HCT116 (cell line): ENCODE data around the gene PDZRN4. TPM values are rescaled to one million over a fixed set of nuclear protein-coding genes. Genes with fewer than 3 reads are reported as not detected.

Experiments used
- ATAC-seq: fragments of 200-7000 bp; cut with Tn5 transposase; 2 replicates; pipeline ENCODE4 v1.9.1; 2020; ENCODE audit warnings: mild to moderate bottlenecking, moderate library complexity
- BruUV-seq: library from RNA; stranded (reverse); fragments of 400-500 nt; replicated peaks from 2 replicates; lab custom pipeline; 2021; lab: Mats Ljungman, UMichigan
- CTCF ChIA-PET: fragments of 300-600 bp; sonication (Branson Sonifier 250); formaldehyde crosslinking; loops from one replicate; lab custom pipeline; 2021; ENCODE audit warnings: antibody characterized with exemption; lab: Charles Lee
- POLR2A ChIA-PET: fragments of 300-600, 350-600 bp; sonication (Branson Sonifier 250); formaldehyde crosslinking; loops from one replicate; lab custom pipeline; 2021; ENCODE audit warnings: antibody characterized with exemption; lab: Charles Lee
- RAD21 ChIA-PET, 2 experiments: fragments of 300-600 bp; sonication (Branson Sonifier 250); formaldehyde crosslinking; loops; one replicate each; lab custom pipeline; 2023; ENCODE audit warnings: low total read pairs in 2 of 2; ENCODE audit not compliant: uncharacterized antibody in 2 of 2, unreplicated experiment in 2 of 2, low non-redundant PET in 1 of 2; lab: Charles Lee
- DNase-seq: peaks from one replicate; pipeline ENCODE4 v3.0.0-alpha.2; 2010; ENCODE audit warnings: low read depth, low spot score
- H2AFZ ChIP-seq: fragments of 200-600 bp; shearing (Covaris generic), sonication (generic); 2 replicates; pipeline ENCODE4 v1.6.1; 2017; ENCODE audit warnings: low read depth, mixed run types, mixed read lengths, antibody characterized with exemption, low read length; ENCODE audit not compliant: poor library complexity, severe bottlenecking
- H3K27ac ChIP-seq: 2 replicates; pipeline ENCODE4 v1.5.1; 2012; ENCODE audit warnings: low read depth, low read length
- H3K27me3 ChIP-seq: fragments of 200-600 bp; sonication (generic); 2 replicates; pipeline ENCODE4 v1.6.1; 2016; ENCODE audit warnings: mixed run types, low read length, mixed read lengths; ENCODE audit not compliant: insufficient read depth
- H3K36me3 ChIP-seq, 2 experiments: fragments of 200-500 bp in 1 of 2; fragments of 200-600 bp in 1 of 2; sonication (Bioruptor generic) in 1 of 2; sonication (generic) in 1 of 2; 2 replicates each; pipeline versions ENCODE4 v1.5.1 to v1.6.1; 2014 to 2016; ENCODE audit warnings: low read length in 2 of 2, inconsistent platforms in 1 of 2, mixed read lengths in 1 of 2, mixed run types in 1 of 2; ENCODE audit not compliant: insufficient read depth in 2 of 2, control insufficient read depth in 1 of 2
- H3K4me1 ChIP-seq, 2 experiments: fragments of 200-600 bp in 1 of 2; sonication (generic) in 1 of 2; 2 replicates each; pipeline versions ENCODE4 v1.5.1 to v1.6.1; 2012 to 2017; ENCODE audit warnings: low read length in 2 of 2, inconsistent platforms in 1 of 2, mild to moderate bottlenecking in 1 of 2, mixed read lengths in 1 of 2, mixed run types in 1 of 2, moderate library complexity in 1 of 2; ENCODE audit not compliant: insufficient read depth in 2 of 2, control insufficient read depth in 1 of 2
- H3K4me2 ChIP-seq: fragments of 200-600 bp; sonication (generic); 2 replicates; pipeline ENCODE4 v1.6.1; 2017; ENCODE audit warnings: mixed run types, low read length, mixed read lengths
- H3K4me3 ChIP-seq, 2 experiments: fragments of 200-600 bp in 1 of 2; sonication (generic) in 1 of 2; replicated peaks in 1 of 2; 2 replicates each; pipeline ENCODE4 v1.5.1; 2011 to 2016; ENCODE audit warnings: low read length in 2 of 2, control low read depth in 1 of 2, low read depth in 1 of 2, mild to moderate bottlenecking in 1 of 2, mixed read lengths in 1 of 2, mixed run types in 1 of 2
- H3K79me2 ChIP-seq: fragments of 200-600 bp; sonication (generic); 2 replicates; pipeline ENCODE4 v1.6.1; 2017; ENCODE audit warnings: mild to moderate bottlenecking, mixed run types, low read length, moderate library complexity, mixed read lengths; ENCODE audit not compliant: insufficient read depth
- H3K9ac ChIP-seq: fragments of 200-600 bp; sonication (generic); 2 replicates; pipeline ENCODE4 v1.6.1; 2016; ENCODE audit warnings: low read length, mixed read lengths
- H3K9me2 ChIP-seq: fragments of 200-600 bp; sonication (generic), shearing (Covaris generic); 2 replicates; pipeline ENCODE4 v1.6.1; 2017; ENCODE audit warnings: mixed run types, mild to moderate bottlenecking, moderate library complexity; ENCODE audit not compliant: insufficient read depth
- H3K9me3 ChIP-seq, 2 experiments: fragments of 200-500 bp in 1 of 2; fragments of 200-600 bp in 1 of 2; sonication (Bioruptor generic) in 1 of 2; sonication (generic) in 1 of 2; 2 replicates each; pipeline ENCODE4 v1.6.1; 2014 to 2017; ENCODE audit warnings: low read length in 2 of 2, mixed read lengths in 2 of 2, inconsistent platforms in 1 of 2, low read depth in 1 of 2, mild to moderate bottlenecking in 1 of 2, mixed run types in 1 of 2, moderate library complexity in 1 of 2; ENCODE audit not compliant: control insufficient read depth in 1 of 2, insufficient read depth in 1 of 2
- H4K20me1 ChIP-seq: fragments of 200-600 bp; sonication (generic), shearing (Covaris generic); 2 replicates; pipeline ENCODE4 v1.6.1; 2017; ENCODE audit warnings: mixed run types, mild to moderate bottlenecking, moderate library complexity; ENCODE audit not compliant: insufficient read depth
- ELF1 ChIP-seq: IDR thresholded peaks from 2 replicates; pipeline ENCODE4 v1.6.1; 2012; ENCODE audit warnings: low read depth, borderline replicate concordance
- EZH2phosphoT487 ChIP-seq: fragments of 200-600 bp; IDR thresholded peaks from 2 replicates; pipeline ENCODE4 v1.6.1; 2018; ENCODE audit warnings: antibody characterized with exemption, borderline replicate concordance
- FOSL1 ChIP-seq: IDR thresholded peaks from 2 replicates; pipeline ENCODE4 v1.6.1; 2012; ENCODE audit warnings: low read depth
- JUND ChIP-seq: IDR thresholded peaks from 2 replicates; pipeline ENCODE4 v1.6.1; 2012
- POLR2A ChIP-seq: IDR thresholded peaks from 2 replicates; pipeline ENCODE4 v1.7.0; 2011; ENCODE audit warnings: borderline replicate concordance; ENCODE audit not compliant: insufficient read depth, insufficient read length; ENCODE audit errors: extremely low read depth
- POLR2AphosphoS5 ChIP-seq: IDR thresholded peaks from 2 replicates; pipeline ENCODE4 v1.6.1; 2011; ENCODE audit warnings: mild to moderate bottlenecking, low read depth, low read length, moderate library complexity
- SIN3A ChIP-seq: IDR thresholded peaks from 2 replicates; pipeline ENCODE4 v1.6.1; 2012; ENCODE audit warnings: low read depth
- SP1 ChIP-seq: IDR thresholded peaks from 2 replicates; pipeline ENCODE4 v1.6.1; 2012; ENCODE audit warnings: low read depth
- SRF ChIP-seq: IDR thresholded peaks from 2 replicates; pipeline ENCODE4 v1.6.1; 2012; ENCODE audit warnings: low read depth
- TCF7L2 ChIP-seq: IDR thresholded peaks from 2 replicates; pipeline ENCODE4 v1.7.0; 2011; ENCODE audit warnings: borderline replicate concordance, inconsistent platforms; ENCODE audit not compliant: insufficient read depth, insufficient read length; ENCODE audit errors: extremely low read depth
- ZNF274 ChIP-seq: fragments of 200-500 bp; sonication (Bioruptor generic); IDR thresholded peaks from 2 replicates; pipeline ENCODE4 v1.6.1; 2014; ENCODE audit warnings: mild to moderate bottlenecking, low read depth, low read length, inconsistent platforms
- intact Hi-C: fragments of 100-400 bp; cut with micrococcal nuclease; formaldehyde crosslinking; loops from 2 replicates; pipeline ENCODE4 v1.10.0; 2022
- total RNA-seq: library from RNA; stranded (reverse); gene quantifications from one replicate; pipeline ENCODE4 v1.2.1, GENCODE V29; 2021; ENCODE audit not compliant: unreplicated experiment
- TF ChIP-seq, protein P1 (sequence below): IDR thresholded peaks from 2 replicates; pipeline ENCODE4 v1.6.1; 2012
- TF ChIP-seq, protein P2 (sequence below), 3 experiments: fragments of 200-600 bp in 1 of 3; sonication (generic) in 1 of 3; IDR thresholded peaks in 2 of 3; conservative IDR thresholded peaks in 1 of 3; 2 replicates each; pipeline ENCODE4 v1.5.1; 2012 to 2017; ENCODE audit warnings: low read depth in 2 of 3, low read length in 2 of 3, antibody characterized with exemption in 1 of 3, borderline replicate concordance in 1 of 3, control low read depth in 1 of 3, mild to moderate bottlenecking in 1 of 3, mixed read lengths in 1 of 3, mixed run types in 1 of 3, moderate library complexity in 1 of 3; ENCODE audit not compliant: insufficient read depth in 1 of 3
- TF ChIP-seq, protein P3 (sequence below): IDR thresholded peaks from 2 replicates; pipeline ENCODE4 v1.6.1; 2011; ENCODE audit warnings: mild to moderate bottlenecking, low read length, moderate library complexity; ENCODE audit not compliant: insufficient replicate concordance; ENCODE audit errors: extremely low read depth
- TF ChIP-seq, protein P4 (sequence below): IDR thresholded peaks from 2 replicates; pipeline ENCODE4 v1.6.1; 2012
- TF ChIP-seq, protein P5 (sequence below): IDR thresholded peaks from 2 replicates; pipeline ENCODE4 v1.6.1; 2012; ENCODE audit warnings: low read depth

The PDZRN4 gene
- total RNA-seq, 1 experiment from 2014 or later, result not detected

DNA sequence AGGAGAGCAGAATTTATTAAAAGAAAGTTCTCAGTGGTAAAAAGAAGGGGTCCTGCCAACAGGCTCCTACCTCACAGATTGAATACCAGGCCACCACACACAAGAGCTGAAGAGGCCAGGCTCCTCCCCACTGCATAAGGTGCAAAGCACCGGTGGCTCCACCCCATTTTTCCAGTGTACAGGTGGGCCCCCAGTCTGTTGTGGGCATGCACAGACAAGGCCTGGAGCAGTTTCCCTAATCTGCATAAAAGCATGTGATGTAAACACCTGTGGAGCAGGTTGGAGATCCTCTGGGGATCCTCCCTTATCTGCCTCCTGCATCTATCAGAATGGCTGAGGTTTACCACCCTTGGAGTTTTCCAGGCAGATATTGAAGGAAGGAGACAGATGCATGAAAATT is 45.7 kb upstream of the PDZRN4 start:
- RAD21 ChIA-PET, result no interaction called here
- no peaks in the 10 kb centered on the region for H3K27me3 ChIP-seq
- no peak overlapping the region for H3K4me2 ChIP-seq
- intact Hi-C loops, result no loop called here
- BruUV-seq, result no TSS peak
- H3K9me3 ChIP-seq, result no peaks in the 10 kb centered on the region
- no peaks in the 10 kb centered on the region for H3K79me2 ChIP-seq
- no peak overlapping the region for H3K9ac ChIP-seq
- H2AFZ ChIP-seq, result no peak overlapping the region
- no peak overlapping the region for H3K4me3 ChIP-seq
- no peak for TF ChIP-seq EZH2phosphoT487
- no peak for TF ChIP-seq FOSL1
- TF ChIP-seq, protein P1, sequence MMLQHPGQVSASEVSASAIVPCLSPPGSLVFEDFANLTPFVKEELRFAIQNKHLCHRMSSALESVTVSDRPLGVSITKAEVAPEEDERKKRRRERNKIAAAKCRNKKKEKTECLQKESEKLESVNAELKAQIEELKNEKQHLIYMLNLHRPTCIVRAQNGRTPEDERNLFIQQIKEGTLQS, result no peak
- TF ChIP-seq, protein P2, sequence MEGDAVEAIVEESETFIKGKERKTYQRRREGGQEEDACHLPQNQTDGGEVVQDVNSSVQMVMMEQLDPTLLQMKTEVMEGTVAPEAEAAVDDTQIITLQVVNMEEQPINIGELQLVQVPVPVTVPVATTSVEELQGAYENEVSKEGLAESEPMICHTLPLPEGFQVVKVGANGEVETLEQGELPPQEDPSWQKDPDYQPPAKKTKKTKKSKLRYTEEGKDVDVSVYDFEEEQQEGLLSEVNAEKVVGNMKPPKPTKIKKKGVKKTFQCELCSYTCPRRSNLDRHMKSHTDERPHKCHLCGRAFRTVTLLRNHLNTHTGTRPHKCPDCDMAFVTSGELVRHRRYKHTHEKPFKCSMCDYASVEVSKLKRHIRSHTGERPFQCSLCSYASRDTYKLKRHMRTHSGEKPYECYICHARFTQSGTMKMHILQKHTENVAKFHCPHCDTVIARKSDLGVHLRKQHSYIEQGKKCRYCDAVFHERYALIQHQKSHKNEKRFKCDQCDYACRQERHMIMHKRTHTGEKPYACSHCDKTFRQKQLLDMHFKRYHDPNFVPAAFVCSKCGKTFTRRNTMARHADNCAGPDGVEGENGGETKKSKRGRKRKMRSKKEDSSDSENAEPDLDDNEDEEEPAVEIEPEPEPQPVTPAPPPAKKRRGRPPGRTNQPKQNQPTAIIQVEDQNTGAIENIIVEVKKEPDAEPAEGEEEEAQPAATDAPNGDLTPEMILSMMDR (IDR thresholded peaks at IDR 0.05 in 2 of 3, conservative IDR thresholded peaks at IDR 0.05 in 1 of 3; ENCODE audit: borderline replicate concordance in 1 of 3, insufficient read depth in 1 of 3, low read depth in 2 of 3, low read length in 2 of 3), result no peak
- no peak for TF ChIP-seq ELF1
- no peak for TF ChIP-seq TCF7L2
- TF ChIP-seq, protein P3, sequence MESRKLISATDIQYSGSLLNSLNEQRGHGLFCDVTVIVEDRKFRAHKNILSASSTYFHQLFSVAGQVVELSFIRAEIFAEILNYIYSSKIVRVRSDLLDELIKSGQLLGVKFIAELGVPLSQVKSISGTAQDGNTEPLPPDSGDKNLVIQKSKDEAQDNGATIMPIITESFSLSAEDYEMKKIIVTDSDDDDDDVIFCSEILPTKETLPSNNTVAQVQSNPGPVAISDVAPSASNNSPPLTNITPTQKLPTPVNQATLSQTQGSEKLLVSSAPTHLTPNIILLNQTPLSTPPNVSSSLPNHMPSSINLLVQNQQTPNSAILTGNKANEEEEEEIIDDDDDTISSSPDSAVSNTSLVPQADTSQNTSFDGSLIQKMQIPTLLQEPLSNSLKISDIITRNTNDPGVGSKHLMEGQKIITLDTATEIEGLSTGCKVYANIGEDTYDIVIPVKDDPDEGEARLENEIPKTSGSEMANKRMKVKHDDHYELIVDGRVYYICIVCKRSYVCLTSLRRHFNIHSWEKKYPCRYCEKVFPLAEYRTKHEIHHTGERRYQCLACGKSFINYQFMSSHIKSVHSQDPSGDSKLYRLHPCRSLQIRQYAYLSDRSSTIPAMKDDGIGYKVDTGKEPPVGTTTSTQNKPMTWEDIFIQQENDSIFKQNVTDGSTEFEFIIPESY, result no peak
- no peak for TF ChIP-seq JUND
- TF ChIP-seq, protein P4, sequence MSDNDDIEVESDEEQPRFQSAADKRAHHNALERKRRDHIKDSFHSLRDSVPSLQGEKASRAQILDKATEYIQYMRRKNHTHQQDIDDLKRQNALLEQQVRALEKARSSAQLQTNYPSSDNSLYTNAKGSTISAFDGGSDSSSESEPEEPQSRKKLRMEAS, result no peak
- TF ChIP-seq SP1, result no peak
- TF ChIP-seq POLR2A, result no peak
- TF ChIP-seq SIN3A, result no peak
- TF ChIP-seq POLR2AphosphoS5, result no peak
- TF ChIP-seq ZNF274, result no peak
- TF ChIP-seq, protein P5, sequence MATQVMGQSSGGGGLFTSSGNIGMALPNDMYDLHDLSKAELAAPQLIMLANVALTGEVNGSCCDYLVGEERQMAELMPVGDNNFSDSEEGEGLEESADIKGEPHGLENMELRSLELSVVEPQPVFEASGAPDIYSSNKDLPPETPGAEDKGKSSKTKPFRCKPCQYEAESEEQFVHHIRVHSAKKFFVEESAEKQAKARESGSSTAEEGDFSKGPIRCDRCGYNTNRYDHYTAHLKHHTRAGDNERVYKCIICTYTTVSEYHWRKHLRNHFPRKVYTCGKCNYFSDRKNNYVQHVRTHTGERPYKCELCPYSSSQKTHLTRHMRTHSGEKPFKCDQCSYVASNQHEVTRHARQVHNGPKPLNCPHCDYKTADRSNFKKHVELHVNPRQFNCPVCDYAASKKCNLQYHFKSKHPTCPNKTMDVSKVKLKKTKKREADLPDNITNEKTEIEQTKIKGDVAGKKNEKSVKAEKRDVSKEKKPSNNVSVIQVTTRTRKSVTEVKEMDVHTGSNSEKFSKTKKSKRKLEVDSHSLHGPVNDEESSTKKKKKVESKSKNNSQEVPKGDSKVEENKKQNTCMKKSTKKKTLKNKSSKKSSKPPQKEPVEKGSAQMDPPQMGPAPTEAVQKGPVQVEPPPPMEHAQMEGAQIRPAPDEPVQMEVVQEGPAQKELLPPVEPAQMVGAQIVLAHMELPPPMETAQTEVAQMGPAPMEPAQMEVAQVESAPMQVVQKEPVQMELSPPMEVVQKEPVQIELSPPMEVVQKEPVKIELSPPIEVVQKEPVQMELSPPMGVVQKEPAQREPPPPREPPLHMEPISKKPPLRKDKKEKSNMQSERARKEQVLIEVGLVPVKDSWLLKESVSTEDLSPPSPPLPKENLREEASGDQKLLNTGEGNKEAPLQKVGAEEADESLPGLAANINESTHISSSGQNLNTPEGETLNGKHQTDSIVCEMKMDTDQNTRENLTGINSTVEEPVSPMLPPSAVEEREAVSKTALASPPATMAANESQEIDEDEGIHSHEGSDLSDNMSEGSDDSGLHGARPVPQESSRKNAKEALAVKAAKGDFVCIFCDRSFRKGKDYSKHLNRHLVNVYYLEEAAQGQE, result no peak
- TF ChIP-seq SRF, result no peak
- CTCF ChIA-PET, result no interaction called here
- no peaks in the 10 kb centered on the region for H3K4me1 ChIP-seq
- no peaks in the 10 kb centered on the region for H4K20me1 ChIP-seq
- DNase-seq (no peak), ATAC-seq (no peak)
- H3K9me2 ChIP-seq, result no peaks in the 10 kb centered on the region
- H3K27ac ChIP-seq, result no peak overlapping the region
- H3K36me3 ChIP-seq, result no peaks in the 10 kb centered on the region
- POLR2A ChIA-PET, result no interaction called here
